GM10266 (cell line): ENCODE measurements around the gene FBXL5.
A peak's percentile ranks its signal among the peaks of the same experiment; 100 is the strongest.

ENCODE experiments used
- DNase-seq: peaks from one replicate; pipeline ENCODE4 v3.0.0; 2012; ENCODE audit errors: extremely low spot score
- TF ChIP-seq, protein P1 (sequence below): IDR thresholded peaks from 2 replicates; pipeline ENCODE4 v1.5.1; 2012; ENCODE audit warnings: mild to moderate bottlenecking, low read depth; ENCODE audit not compliant: control insufficient read depth, insufficient read depth; ENCODE audit errors: missing control alignments

The FBXL5 gene, protein sequence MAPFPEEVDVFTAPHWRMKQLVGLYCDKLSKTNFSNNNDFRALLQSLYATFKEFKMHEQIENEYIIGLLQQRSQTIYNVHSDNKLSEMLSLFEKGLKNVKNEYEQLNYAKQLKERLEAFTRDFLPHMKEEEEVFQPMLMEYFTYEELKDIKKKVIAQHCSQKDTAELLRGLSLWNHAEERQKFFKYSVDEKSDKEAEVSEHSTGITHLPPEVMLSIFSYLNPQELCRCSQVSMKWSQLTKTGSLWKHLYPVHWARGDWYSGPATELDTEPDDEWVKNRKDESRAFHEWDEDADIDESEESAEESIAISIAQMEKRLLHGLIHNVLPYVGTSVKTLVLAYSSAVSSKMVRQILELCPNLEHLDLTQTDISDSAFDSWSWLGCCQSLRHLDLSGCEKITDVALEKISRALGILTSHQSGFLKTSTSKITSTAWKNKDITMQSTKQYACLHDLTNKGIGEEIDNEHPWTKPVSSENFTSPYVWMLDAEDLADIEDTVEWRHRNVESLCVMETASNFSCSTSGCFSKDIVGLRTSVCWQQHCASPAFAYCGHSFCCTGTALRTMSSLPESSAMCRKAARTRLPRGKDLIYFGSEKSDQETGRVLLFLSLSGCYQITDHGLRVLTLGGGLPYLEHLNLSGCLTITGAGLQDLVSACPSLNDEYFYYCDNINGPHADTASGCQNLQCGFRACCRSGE

DNA sequence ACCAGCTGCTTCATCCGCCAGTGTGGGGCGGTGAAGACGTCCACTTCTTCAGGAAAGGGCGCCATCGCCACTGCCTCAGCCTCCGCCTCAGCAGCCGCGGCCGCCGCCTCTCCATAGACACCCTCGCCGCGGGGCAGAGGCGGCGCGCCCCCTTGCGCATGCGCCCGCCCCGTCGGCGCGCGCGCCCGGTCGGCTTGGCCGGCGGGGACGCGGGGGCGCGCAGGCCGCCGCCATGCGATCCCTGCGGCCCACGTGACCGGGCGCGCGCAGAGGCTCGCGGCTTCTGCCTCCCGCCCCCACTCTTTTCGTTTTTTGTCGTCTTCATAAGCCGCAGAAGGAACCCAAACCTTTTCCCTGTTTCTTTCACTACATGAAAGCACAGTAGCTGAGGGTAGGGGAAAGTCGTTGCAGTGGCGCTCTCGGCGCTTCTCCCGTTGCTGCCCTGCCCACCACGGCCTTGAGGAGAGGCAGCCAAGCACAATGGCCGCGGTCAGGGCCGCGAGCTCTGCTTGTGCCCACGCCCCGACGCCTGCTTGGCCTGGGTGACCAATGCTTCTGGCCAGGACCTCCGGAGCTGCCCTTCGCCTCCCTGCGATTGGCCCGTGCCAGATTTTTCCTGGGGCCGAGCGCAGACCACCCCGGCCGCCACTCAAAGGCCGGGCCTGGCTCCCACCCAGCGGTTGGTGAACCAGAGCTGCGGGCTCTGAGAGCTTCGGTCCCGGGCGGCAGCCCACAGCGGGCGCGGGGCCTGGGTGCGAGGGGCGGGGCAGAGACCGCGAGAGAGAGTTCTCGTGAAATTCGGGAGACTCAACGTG is at the start of gene FBXL5:
Gene FBXL5 (minus strand): TSS at position 135 of the 815 bp plus-strand sequence. CDS start 70 bp downstream, at position 65.
- DNase-seq, result peak; percentile 97
- TF ChIP-seq, protein P1, sequence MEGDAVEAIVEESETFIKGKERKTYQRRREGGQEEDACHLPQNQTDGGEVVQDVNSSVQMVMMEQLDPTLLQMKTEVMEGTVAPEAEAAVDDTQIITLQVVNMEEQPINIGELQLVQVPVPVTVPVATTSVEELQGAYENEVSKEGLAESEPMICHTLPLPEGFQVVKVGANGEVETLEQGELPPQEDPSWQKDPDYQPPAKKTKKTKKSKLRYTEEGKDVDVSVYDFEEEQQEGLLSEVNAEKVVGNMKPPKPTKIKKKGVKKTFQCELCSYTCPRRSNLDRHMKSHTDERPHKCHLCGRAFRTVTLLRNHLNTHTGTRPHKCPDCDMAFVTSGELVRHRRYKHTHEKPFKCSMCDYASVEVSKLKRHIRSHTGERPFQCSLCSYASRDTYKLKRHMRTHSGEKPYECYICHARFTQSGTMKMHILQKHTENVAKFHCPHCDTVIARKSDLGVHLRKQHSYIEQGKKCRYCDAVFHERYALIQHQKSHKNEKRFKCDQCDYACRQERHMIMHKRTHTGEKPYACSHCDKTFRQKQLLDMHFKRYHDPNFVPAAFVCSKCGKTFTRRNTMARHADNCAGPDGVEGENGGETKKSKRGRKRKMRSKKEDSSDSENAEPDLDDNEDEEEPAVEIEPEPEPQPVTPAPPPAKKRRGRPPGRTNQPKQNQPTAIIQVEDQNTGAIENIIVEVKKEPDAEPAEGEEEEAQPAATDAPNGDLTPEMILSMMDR, result no peak

DNA sequence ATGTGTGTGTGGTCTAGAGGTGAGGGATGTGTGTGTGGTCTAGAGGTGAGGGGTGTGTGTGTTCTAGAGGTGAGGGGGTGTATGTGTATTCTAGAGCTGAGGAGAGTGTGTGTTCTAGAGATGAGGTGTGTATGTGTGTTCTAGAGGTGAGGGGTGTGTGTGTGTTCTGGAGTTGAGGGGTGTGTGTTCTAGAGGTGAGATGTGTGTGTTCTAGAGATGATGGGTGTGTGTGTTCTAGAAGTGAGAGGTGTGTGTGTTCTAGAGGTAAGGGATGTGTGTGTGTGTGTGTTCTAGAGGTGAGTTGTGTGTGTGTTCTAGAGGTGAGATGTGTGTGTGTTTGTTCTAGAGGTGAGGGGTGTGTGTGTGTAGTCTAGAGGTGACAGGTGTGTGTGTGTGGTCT is 49.0 kb upstream of the FBXL5 start:
- no peak for DNase-seq
- TF ChIP-seq, protein P1, result no peak

DNA sequence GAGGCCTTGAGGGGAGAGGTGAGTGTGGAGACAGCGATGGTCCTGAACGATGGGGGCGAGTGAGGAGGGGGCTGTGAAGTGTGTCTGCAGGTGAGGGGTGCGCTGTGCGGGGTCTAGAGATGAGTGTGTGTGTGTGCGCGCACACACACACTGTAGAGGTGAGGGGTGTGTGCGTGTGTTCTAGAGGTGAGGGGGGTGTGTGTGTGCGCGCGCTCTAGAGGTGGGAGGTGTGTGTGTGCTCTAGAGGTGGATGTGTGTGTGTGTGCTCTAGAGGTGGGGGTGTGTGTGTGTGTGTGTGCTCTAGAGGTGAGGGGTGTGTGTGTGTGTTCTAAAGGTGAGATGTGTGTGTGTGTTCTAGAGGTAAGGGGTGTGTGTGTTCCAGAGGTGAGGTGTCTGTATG is 48.3 kb upstream of the FBXL5 start:
- no peak for DNase-seq
- TF ChIP-seq, protein P1, result no peak

DNA sequence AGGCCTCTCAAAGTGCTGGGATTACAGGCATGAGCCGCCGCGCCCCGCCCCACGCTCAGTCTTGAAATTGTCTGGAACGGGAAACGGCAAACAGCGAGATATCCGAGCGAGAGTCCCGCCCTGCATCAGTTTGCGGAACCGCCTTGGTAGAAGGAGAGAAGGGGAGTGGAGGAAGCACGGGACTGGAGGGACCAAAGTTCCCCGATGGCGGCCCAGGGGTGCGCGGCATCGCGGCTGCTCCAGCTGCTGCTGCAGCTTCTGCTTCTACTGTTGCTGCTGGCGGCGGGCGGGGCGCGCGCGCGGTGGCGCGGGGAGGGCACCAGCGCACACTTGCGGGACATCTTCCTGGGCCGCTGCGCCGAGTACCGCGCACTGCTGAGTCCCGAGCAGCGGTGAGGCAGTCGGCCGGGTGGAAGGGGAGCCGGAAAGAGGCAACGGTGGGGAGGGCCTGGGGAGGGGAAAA is 47.8 kb upstream of the FBXL5 start, which contains the start of gene BST1:
Gene BST1 (plus strand): TSS at position 125 of the 463 bp plus-strand sequence. CDS start 80 bp downstream, at position 205.
- DNase-seq, result peak; percentile 53

DNA sequence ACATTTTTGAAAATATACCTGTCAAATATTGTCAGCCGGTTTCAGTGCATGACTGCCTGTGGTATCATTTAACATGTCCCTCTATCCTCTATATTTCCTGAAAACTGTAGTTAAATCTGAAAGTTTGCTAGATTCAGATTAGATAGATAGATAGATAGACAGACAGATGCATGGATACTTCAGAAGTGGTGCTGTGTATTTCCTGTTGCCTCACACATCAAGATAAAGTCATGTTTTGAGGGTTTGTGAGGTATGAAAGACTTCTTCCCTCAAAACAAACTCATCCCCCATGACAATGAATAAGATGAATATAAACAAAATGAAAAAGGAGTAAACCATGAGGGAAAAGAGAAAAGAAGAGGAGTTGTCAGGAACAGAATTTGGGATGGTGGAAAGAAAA is 41.7 kb upstream of the FBXL5 start:
- TF ChIP-seq, protein P1, result no peak
- no peak for DNase-seq

More for the DNA sequence above, 47.8 kb upstream of the FBXL5 start, which contains the start of gene BST1:
- TF ChIP-seq, protein P1, result no peak

DNA sequence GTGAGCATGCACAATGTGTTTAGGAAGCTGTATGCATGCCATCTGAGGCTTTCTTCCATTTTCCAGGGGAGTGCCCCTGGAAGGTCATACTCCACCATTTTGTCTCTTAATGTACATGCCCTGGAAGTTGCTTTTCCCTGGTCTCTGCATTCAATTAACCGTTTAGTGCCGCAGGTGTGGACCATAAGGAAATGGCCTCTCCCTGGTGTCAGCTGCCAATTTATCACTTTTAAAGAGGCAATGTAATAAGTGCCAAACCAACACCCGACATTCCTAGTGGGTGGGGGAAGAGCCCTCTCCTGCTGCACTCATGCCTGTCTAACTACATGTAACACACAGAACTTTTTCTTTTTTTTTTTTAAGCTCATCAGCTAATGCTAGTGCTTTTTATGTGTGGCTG is 40.6 kb upstream of the FBXL5 start:
- DNase-seq, result no peak

More for the DNA sequence above, 40.6 kb upstream of the FBXL5 start:
- TF ChIP-seq, protein P1, result no peak
